HT1080 (cell line): ENCODE measurements around the gene BBS2. TPM values are rescaled to one million over a fixed set of nuclear protein-coding genes. Genes with fewer than 3 reads are reported as not detected.

Experiments
- DNase-seq: peaks from one replicate; pipeline ENCODE4 v3.0.0-alpha.2; 2015; ENCODE audit warnings: low read depth
- polyA plus RNA-seq, 2 experiments: library from polyadenylated mRNA; depleted of rRNA; stranded (reverse); fragments of >200 nt; gene quantifications; 2 replicates each; pipeline ENCODE4 v1.2.3, GENCODE V29; 2015
- total RNA-seq: library from RNA; depleted of rRNA; stranded (reverse); fragments of >200 nt; shearing (Covaris generic); gene quantifications from 2 replicates; pipeline ENCODE4 v1.2.3, GENCODE V29; 2014; rRNA removed

Gene BBS2, protein sequence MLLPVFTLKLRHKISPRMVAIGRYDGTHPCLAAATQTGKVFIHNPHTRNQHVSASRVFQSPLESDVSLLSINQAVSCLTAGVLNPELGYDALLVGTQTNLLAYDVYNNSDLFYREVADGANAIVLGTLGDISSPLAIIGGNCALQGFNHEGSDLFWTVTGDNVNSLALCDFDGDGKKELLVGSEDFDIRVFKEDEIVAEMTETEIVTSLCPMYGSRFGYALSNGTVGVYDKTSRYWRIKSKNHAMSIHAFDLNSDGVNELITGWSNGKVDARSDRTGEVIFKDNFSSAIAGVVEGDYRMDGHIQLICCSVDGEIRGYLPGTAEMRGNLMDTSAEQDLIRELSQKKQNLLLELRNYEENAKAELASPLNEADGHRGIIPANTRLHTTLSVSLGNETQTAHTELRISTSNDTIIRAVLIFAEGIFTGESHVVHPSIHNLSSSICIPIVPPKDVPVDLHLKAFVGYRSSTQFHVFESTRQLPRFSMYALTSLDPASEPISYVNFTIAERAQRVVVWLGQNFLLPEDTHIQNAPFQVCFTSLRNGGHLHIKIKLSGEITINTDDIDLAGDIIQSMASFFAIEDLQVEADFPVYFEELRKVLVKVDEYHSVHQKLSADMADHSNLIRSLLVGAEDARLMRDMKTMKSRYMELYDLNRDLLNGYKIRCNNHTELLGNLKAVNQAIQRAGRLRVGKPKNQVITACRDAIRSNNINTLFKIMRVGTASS
- total RNA-seq: 18.9 and 23.3 TPM in 2 replicates
- polyA plus RNA-seq (2015; cell fraction: cytosol; rRNA removed): 30.2 and 40.1 TPM in 2 replicates
- 92.8 and 97.7 TPM in 2 replicates for polyA plus RNA-seq (2015; cell fraction: nucleus; rRNA removed)

GRCh38 chr16:56519459-56520250, at the start of gene BBS2:
BBS2 (minus strand) TSS chr16:56520024; CDS start chr16:56519862, 162 bp downstream.
- peak; percentile 83 for DNase-seq

DNA sequence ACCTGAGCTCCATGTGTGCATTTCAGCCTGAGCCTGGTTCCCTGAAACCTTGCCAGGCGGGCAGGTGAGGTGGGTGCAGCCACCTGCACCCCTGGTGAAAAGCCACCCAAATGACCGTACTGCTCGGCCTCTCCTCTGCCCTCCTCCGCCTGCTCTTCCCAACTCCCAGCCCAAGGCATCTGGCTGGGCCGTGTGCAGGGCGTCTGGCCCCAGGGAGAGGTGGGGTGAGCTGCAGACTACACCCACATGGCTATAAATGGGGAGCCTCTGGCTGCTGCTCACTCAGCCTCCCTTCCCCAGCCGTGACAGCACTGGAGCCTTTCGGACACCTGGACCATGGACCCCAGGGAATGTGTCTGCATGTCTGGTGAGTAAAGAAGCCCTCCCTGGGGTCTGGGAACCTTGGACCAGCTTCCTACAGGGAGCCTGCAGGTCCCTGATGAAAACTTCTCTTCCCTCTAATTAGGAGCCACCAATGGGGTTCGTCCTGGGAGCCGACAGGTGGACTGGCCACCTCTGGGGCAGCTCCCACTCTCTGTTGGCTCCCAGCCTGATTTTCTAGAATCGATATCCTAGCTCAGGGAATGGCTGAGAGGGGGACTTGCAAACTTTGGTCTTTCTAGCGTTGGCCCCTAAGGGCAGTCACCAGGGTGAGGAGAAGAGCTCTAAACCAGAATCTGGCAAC, 45.1 kb upstream of the BBS2 start, which contains the start of gene MT4:
TSS of gene MT4 (plus strand) at position 281 of the 685 bp plus-strand sequence. CDS start at position 337, 56 bp downstream.
- DNase-seq: no peak

GRCh38 chr16:56561126-56561525, 41.3 kb upstream of the BBS2 start:
- DNase-seq: no peak

GRCh38 chr16:56560447-56560846, 40.6 kb upstream of the BBS2 start:
- no peak for DNase-seq

GRCh38 chr16:56559109-56559508, 39.3 kb upstream of the BBS2 start:
- DNase-seq: no peak

GRCh38 chr16:56558024-56558747, 38.4 kb upstream of the BBS2 start:
- DNase-seq: peak; percentile 89

- no peak for DNase-seq
Observed at GRCh38 chr16:56554441-56554840, 34.6 kb upstream of the BBS2 start.

GRCh38 chr16:56551796-56552738, 32.2 kb upstream of the BBS2 start:
- no peak for DNase-seq

DNA sequence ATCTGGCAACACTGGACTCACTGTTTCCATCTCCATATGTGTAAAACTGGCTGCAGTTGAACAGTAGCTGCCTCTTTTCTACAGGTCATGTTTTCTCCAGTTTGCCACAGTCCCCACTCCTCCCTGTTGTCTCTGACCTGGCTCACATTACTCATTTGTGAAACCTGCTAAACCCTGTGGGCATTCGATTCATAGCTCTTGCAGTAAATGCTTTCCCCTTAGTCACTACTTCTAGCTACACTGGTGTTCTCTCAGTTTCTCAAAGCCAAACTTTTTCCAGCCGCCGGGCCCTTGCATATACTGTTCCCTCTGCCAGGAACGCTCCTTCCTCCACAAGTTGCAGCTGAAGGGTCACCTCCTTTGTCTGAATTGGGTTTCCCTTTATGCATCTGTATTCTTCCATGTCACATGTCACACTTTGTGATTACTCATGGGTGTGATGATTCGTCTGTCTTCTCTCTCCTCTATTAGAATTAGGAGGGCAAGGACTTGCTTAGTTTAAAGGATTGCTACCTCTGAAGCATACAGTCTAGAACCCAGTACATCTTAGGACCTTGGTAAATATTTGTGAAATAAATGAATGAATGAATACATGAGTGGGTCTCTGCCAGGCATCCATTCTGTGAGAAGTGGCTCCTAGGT, 30.0 kb upstream of the BBS2 start:
- DNase-seq: no peak

GRCh38 chr16:56549161-56549560, 29.3 kb upstream of the BBS2 start:
- DNase-seq: no peak

GRCh38 chr16:56547949-56548567, 28.2 kb upstream of the BBS2 start:
- DNase-seq: no peak

DNA sequence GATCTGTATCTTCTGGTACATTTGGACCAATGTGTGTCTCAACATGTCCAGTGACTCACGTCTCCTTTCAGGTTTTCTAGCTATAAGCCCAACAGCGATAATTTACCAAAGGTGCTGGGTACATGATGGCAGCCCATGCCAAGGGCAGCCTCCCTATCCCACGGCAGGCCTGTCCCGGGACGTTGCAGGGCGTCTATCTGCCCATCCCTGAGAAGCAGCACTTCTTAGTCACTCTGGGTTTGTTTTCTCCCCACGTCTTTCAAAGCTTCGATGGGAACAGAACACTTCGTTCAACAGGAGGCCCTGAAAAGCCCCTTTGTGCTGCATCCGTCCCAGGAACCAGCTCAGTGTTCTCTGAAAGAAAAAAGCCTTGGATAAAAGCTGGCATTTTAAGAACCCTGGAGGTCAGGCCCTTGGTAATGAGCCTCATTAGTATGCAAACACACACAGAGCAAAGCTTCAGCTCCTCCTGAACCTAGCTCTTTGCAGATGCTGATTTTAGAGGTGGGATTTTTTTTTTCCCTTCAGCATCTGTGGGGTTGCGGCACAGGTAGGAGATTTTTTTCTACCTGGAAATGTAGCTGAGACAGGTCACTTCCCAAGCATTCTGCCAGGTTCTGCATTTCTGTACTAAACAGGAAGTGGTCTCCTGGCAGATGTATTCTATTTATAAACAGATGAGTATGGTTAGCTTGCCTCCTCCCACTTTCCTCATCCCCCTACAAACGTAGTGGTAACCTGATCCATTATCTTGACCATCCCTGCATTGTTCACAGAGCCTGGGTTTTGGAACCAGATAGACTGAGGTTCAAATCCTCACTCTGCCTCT, 27.5 kb upstream of the BBS2 start:
- DNase-seq: peak; percentile 80

DNA sequence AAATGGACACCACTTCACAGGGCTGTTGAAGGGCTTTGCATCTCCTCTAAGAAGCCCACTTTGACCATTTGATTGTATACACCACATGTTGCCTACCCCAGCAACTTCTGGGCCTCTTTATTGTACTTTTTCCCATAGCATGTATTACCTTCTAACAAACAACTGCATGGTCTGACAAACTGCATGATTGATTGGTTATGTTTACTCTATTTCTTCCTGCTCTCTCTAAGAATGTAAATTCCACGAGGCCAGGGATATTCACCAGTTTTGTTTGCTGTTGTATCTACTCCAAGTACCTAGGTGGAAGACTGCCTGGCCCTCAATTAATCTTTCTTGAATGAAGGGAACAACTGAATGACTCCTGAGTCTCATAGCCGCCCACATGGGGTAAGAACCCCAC, 22.2 kb upstream of the BBS2 start:
- no peak for DNase-seq

DNA sequence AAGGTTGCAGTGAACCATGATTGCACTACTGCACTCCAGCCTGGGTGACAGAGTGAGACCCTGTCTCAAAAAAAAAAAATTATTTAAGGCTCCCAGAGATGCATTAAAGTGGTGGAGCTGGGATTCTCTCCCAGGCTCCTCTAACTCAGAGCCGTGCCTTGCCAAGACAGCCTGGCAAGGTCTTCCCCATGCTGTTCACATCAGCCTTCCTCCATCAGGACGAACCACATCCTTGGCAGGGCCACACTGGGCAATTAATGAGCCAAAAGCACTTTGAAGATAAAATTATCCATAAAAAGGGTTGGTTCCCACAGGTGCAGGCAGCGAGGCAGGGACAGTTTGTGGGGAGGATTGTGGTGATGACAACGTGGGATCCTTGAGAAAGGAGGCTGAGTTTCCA, 19.8 kb upstream of the BBS2 start:
- DNase-seq: no peak

DNA sequence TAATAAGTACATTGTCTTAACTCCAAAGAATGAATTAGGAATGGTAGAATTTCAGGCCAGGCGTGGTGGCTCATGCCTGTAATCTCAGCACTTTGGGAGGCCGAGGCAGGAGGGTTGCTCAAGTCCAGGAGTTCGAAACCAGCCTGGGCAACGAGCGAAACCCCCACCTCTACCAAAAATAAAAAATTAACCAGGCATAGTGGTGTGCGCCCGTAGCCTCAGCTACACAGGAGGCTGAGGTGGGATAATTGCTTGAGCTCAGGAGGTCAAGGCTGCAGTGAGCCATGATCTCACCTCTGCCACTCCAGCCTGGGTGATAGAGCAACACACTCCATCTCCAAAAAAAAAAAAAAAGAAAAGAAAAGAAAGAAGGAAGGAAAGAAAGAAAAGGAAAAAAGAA, 18.5 kb upstream of the BBS2 start:
- no peak for DNase-seq

GRCh38 chr16:56534847-56535383, 15.1 kb upstream of the BBS2 start:
- DNase-seq: no peak

GRCh38 chr16:56532714-56533113, 12.9 kb upstream of the BBS2 start:
- DNase-seq: no peak
